Measurements from ENCODE around the gene SEPTIN11. TPM values are rescaled to one million over a fixed set of nuclear protein-coding genes. Genes with fewer than 3 reads are reported as not detected.

Gene SEPTIN11
- polyA plus RNA-seq, 1 donor from 2014 or later = 61.3 TPM

DNA sequence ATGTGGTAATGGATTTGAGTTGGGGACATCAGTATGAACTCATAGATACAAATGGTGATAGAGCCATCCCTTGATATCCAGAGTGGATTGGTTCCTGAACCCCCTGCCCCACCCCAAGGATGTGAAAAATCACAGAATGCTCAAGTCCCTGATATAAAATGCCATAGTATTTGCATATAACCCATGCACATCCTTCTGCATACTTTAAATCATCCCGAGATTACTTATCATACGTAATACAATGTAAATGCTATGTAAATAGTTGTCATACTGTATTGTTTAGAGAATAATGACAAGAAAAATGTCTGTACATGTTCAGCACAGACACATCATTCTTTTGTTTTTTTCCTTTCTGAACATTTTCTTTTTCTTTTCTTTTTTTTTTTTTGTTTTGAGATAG is 18.9 kb upstream of the SEPTIN11 start:
- H3K4me3 ChIP-seq (ENCODE audit: low read length) = no peak overlapping the region
- TF ChIP-seq MXI1 (conservative IDR thresholded peaks at IDR 0.05; ENCODE audit: poor library complexity, severe bottlenecking) = no peak
- no peak for TF ChIP-seq EP300 (conservative IDR thresholded peaks at IDR 0.05; ENCODE audit: poor library complexity, severe bottlenecking)
- no peak for TF ChIP-seq RAD21 (conservative IDR thresholded peaks at IDR 0.05)
- no peak for TF ChIP-seq TAF1 (IDR thresholded peaks at IDR 0.05; ENCODE audit: low read depth)
- no peak for TF ChIP-seq CTCF (IDR thresholded peaks at IDR 0.05; ENCODE audit: poor library complexity, severe bottlenecking)
- TF ChIP-seq POLR2AphosphoS5 (IDR thresholded peaks at IDR 0.05) = no peak
- TF ChIP-seq EZH2 (IDR thresholded peaks at IDR 0.05; ENCODE audit: borderline replicate concordance, insufficient read depth, low read length, poor library complexity, severe bottlenecking) = no peak
- TF ChIP-seq SMC3 (conservative IDR thresholded peaks at IDR 0.05; ENCODE audit: poor library complexity) = no peak
- TF ChIP-seq, protein P1, sequence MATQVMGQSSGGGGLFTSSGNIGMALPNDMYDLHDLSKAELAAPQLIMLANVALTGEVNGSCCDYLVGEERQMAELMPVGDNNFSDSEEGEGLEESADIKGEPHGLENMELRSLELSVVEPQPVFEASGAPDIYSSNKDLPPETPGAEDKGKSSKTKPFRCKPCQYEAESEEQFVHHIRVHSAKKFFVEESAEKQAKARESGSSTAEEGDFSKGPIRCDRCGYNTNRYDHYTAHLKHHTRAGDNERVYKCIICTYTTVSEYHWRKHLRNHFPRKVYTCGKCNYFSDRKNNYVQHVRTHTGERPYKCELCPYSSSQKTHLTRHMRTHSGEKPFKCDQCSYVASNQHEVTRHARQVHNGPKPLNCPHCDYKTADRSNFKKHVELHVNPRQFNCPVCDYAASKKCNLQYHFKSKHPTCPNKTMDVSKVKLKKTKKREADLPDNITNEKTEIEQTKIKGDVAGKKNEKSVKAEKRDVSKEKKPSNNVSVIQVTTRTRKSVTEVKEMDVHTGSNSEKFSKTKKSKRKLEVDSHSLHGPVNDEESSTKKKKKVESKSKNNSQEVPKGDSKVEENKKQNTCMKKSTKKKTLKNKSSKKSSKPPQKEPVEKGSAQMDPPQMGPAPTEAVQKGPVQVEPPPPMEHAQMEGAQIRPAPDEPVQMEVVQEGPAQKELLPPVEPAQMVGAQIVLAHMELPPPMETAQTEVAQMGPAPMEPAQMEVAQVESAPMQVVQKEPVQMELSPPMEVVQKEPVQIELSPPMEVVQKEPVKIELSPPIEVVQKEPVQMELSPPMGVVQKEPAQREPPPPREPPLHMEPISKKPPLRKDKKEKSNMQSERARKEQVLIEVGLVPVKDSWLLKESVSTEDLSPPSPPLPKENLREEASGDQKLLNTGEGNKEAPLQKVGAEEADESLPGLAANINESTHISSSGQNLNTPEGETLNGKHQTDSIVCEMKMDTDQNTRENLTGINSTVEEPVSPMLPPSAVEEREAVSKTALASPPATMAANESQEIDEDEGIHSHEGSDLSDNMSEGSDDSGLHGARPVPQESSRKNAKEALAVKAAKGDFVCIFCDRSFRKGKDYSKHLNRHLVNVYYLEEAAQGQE (IDR thresholded peaks at IDR 0.05; ENCODE audit: borderline replicate concordance) = no peak
- no peaks in the 10 kb centered on the region for H3K79me2 ChIP-seq (replicated peaks; ENCODE audit: insufficient read depth, low read length)
- no peaks in the 10 kb centered on the region for H4K20me1 ChIP-seq (ENCODE audit: insufficient read depth)
- H3K9me3 ChIP-seq (ENCODE audit: low read length) = no peaks in the 10 kb centered on the region
- H3F3A ChIP-seq (ENCODE audit: insufficient read depth, low read length, poor library complexity, severe bottlenecking) = no peaks in the 10 kb centered on the region
- H2AFZ ChIP-seq (ENCODE audit: low read depth, low read length) = no peak overlapping the region
- H3K27me3 ChIP-seq (ENCODE audit: insufficient read depth, low read depth, low read length) = no peaks in the 10 kb centered on the region
- no peaks in the 10 kb centered on the region for H3K36me3 ChIP-seq (ENCODE audit: insufficient read depth, low read length)
- H3K9me2 ChIP-seq (ENCODE audit: insufficient read depth, low read length) = no peaks in the 10 kb centered on the region
- no peak overlapping the region for H3K27ac ChIP-seq (ENCODE audit: low read length)
- no peak overlapping the region for H3K9ac ChIP-seq (ENCODE audit: low read length)
- H3K4me2 ChIP-seq (ENCODE audit: low read length) = no peak overlapping the region

GRCh38 chr4:76931087-76931486 is 18.5 kb upstream of the SEPTIN11 start:
- H3K9me3 ChIP-seq (ENCODE audit: low read length) = no peaks in the 10 kb centered on the region

More at GRCh38 chr4:76931087-76931486, 18.5 kb upstream of the SEPTIN11 start:
- TF ChIP-seq, protein P1 (IDR thresholded peaks at IDR 0.05; ENCODE audit: borderline replicate concordance) = no peak
- TF ChIP-seq SMC3 (conservative IDR thresholded peaks at IDR 0.05; ENCODE audit: poor library complexity) (no peak), CTCF (IDR thresholded peaks at IDR 0.05; ENCODE audit: poor library complexity, severe bottlenecking) (no peak)
- Histone ChIP-seq H3K27ac (ENCODE audit: low read length) (no peak overlapping the region), H3K27me3 (ENCODE audit: insufficient read depth, low read depth, low read length) (no peaks in the 10 kb centered on the region), H3K9ac (ENCODE audit: low read length) (no peak overlapping the region), H3F3A (ENCODE audit: insufficient read depth, low read length, poor library complexity, severe bottlenecking) (no peaks in the 10 kb centered on the region), H3K4me3 (ENCODE audit: low read length) (no peak overlapping the region), H2AFZ (ENCODE audit: low read depth, low read length) (no peak overlapping the region), H3K36me3 (ENCODE audit: insufficient read depth, low read length) (no peaks in the 10 kb centered on the region), H3K79me2 (replicated peaks; ENCODE audit: insufficient read depth, low read length) (no peaks in the 10 kb centered on the region), H4K20me1 (ENCODE audit: insufficient read depth) (no peaks in the 10 kb centered on the region), H3K4me2 (ENCODE audit: low read length) (no peak overlapping the region), H3K9me2 (ENCODE audit: insufficient read depth, low read length) (no peaks in the 10 kb centered on the region)
